ENCODE data around the gene MIEF1.

Gene MIEF1

GRCh38 chr22:39470451-39471291 lies 31.4 kb upstream of the MIEF1 start:
- DNase-seq (ENCODE audit: low read depth, low spot score): no peak

- no peak for DNase-seq (ENCODE audit: low read depth, low spot score)
Measured at GRCh38 chr22:39471381-39472141, 30.5 kb upstream of the MIEF1 start.

GRCh38 chr22:39472570-39473556 lies 29.2 kb upstream of the MIEF1 start:
- no peak for DNase-seq (ENCODE audit: low read depth, low spot score)

GRCh38 chr22:39473851-39474250 lies 28.2 kb upstream of the MIEF1 start:
- DNase-seq (ENCODE audit: low read depth, low spot score): no peak

- no peak for DNase-seq (ENCODE audit: low read depth, low spot score)
Measured at GRCh38 chr22:39474351-39475111, 27.6 kb upstream of the MIEF1 start.

GRCh38 chr22:39475337-39475736 lies 26.8 kb upstream of the MIEF1 start:
- no peak for DNase-seq (ENCODE audit: low read depth, low spot score)

- DNase-seq (ENCODE audit: low read depth, low spot score): no peak
Measured at GRCh38 chr22:39475902-39476301, 26.2 kb upstream of the MIEF1 start.

- no peak for DNase-seq (ENCODE audit: low read depth, low spot score)
Measured at GRCh38 chr22:39476664-39477063, 25.4 kb upstream of the MIEF1 start.

GRCh38 chr22:39477542-39477941 lies 24.5 kb upstream of the MIEF1 start:
- no peak for DNase-seq (ENCODE audit: low read depth, low spot score)

- DNase-seq (ENCODE audit: low read depth, low spot score): no peak
Measured at GRCh38 chr22:39478441-39478850, 23.6 kb upstream of the MIEF1 start.

- no peak for DNase-seq (ENCODE audit: low read depth, low spot score)
Measured at GRCh38 chr22:39479254-39479653, 22.8 kb upstream of the MIEF1 start.

- no peak for DNase-seq (ENCODE audit: low read depth, low spot score)
Measured at GRCh38 chr22:39480557-39480956, 21.5 kb upstream of the MIEF1 start.

GRCh38 chr22:39481054-39481453 lies 21.0 kb upstream of the MIEF1 start:
- DNase-seq (ENCODE audit: low read depth, low spot score): no peak

- no peak for DNase-seq (ENCODE audit: low read depth, low spot score)
Measured at GRCh38 chr22:39481595-39481994, 20.5 kb upstream of the MIEF1 start.

GRCh38 chr22:39482768-39483167 lies 19.3 kb upstream of the MIEF1 start:
- DNase-seq (ENCODE audit: low read depth, low spot score): no peak

- DNase-seq (ENCODE audit: low read depth, low spot score): no peak
Measured at GRCh38 chr22:39486951-39487825, 14.9 kb upstream of the MIEF1 start.

GRCh38 chr22:39487826-39488520 lies 14.1 kb upstream of the MIEF1 start:
- no peak for DNase-seq (ENCODE audit: low read depth, low spot score)

GRCh38 chr22:39488563-39489083 lies 13.5 kb upstream of the MIEF1 start:
- no peak for DNase-seq (ENCODE audit: low read depth, low spot score)
